ENCODE results near the gene ANO3. TPM values are rescaled to one million over a fixed set of nuclear protein-coding genes. Genes with fewer than 3 reads are reported as not detected.

ANO3 gene
- total and polyA plus RNA-seq, 8 donors, result 0.06 to 1.1 (median 0.67) TPM

GRCh38 chr11:26330262-26330661 lies 1.7 kb upstream of the ANO3 start:
- Histone ChIP-seq H3K9me3 (no peaks in the 10 kb centered on the region), H3K4me3 (no peak overlapping the region), H3K27me3 (peaks cover 0 to 8% (median 3%) of the 10 kb centered on the region in 4 donors), H3K36me3 (no peaks in the 10 kb centered on the region), H3K27ac (no peak overlapping the region), H3K4me1 (peaks cover 0 to 2% (median 0%) of the 10 kb centered on the region in 3 donors)
- no peak for ATAC-seq
- TF ChIP-seq CTCF (IDR thresholded peaks at IDR 0.05), result no peak
- intact Hi-C loops (cut with DNase I), result no loop called here
- FAIRE-seq, result no peak
- no peak for DNase-seq
- whole genome bisulfite sequencing, 2 donors, result 65 to 80% methylated on average over 4 of the region's 4 CpGs

- no peak for FAIRE-seq
- Histone ChIP-seq H3K9me3 (no peaks in the 10 kb centered on the region), H3K27ac (no peak overlapping the region), H3K27me3 (peaks cover 0 to 8% (median 3%) of the 10 kb centered on the region in 4 donors), H3K4me1 (peaks cover 0 to 2% (median 0%) of the 10 kb centered on the region in 3 donors), H3K4me3 (no peak overlapping the region), H3K36me3 (no peaks in the 10 kb centered on the region)
- no peak for ATAC-seq
- intact Hi-C loops (cut with DNase I), result no loop called here
- DNase-seq, result no peak
- no peak for TF ChIP-seq CTCF (IDR thresholded peaks at IDR 0.05)
- WGBS, 2 donors, result 29 to 33% methylated on average over 5 of the region's 5 CpGs
Observed at GRCh38 chr11:26332572-26332915, 614 bp downstream of the ANO3 start.

- WGBS, 2 donors, result 40 to 60% methylated on average over 3 of the region's 3 CpGs
- no peak overlapping the region for H3K27ac ChIP-seq
- DNase-seq (no peak), ATAC-seq (no peak), FAIRE-seq (no peak)
- no peak overlapping the region for H3K4me3 ChIP-seq
- H3K9me3 ChIP-seq, result no peaks in the 10 kb centered on the region
- TF ChIP-seq CTCF (IDR thresholded peaks at IDR 0.05), result no peak
- no peaks in the 10 kb centered on the region for H3K36me3 ChIP-seq
- H3K27me3 ChIP-seq, result peaks cover 0 to 8% (median 3%) of the 10 kb centered on the region in 4 donors
- peaks cover 0 to 2% (median 0%) of the 10 kb centered on the region in 3 donors for H3K4me1 ChIP-seq
- intact Hi-C loops (cut with DNase I), result no loop called here
Observed at GRCh38 chr11:26333906-26334305, 2.0 kb downstream of the ANO3 start.

GRCh38 chr11:26335903-26336302 lies 4.0 kb downstream of the ANO3 start:
- no peak for ATAC-seq
- H3K4me3 ChIP-seq, result no peak overlapping the region
- H3K36me3 ChIP-seq, result no peaks in the 10 kb centered on the region
- no peaks in the 10 kb centered on the region for H3K9me3 ChIP-seq
- peaks cover 0 to 2% (median 0%) of the 10 kb centered on the region in 3 donors for H3K4me1 ChIP-seq
- H3K27me3 ChIP-seq, result peaks cover 0 to 8% (median 2%) of the 10 kb centered on the region in 4 donors
- no peak for FAIRE-seq
- TF ChIP-seq CTCF (IDR thresholded peaks at IDR 0.05), result no peak
- intact Hi-C loops (cut with DNase I), result no loop called here
- H3K27ac ChIP-seq, result no peak overlapping the region
- no peak for DNase-seq

- no peaks in the 10 kb centered on the region for H3K9me3 ChIP-seq
- FAIRE-seq (no peak), ATAC-seq (no peak), DNase-seq (no peak)
- intact Hi-C loops (cut with DNase I), result no loop called here
- H3K36me3 ChIP-seq, result no peaks in the 10 kb centered on the region
- H3K4me3 ChIP-seq, result no peak overlapping the region
- no peaks in the 10 kb centered on the region for H3K27me3 ChIP-seq
- 47 to 59% methylated on average over 2 of the region's 2 CpGs for WGBS, 2 donors
- TF ChIP-seq CTCF (IDR thresholded peaks at IDR 0.05), result no peak
- H3K27ac ChIP-seq, result no peak overlapping the region
- no peaks in the 10 kb centered on the region for H3K4me1 ChIP-seq
Observed at GRCh38 chr11:26344647-26345046, 12.7 kb downstream of the ANO3 start.

Measured in pancreas (tissue), 10 donors.